COLO829 (cell line): ENCODE results near the gene MRPL9.

Experiments used
- DNase-seq: peaks from one replicate; pipeline ENCODE4 v3.0.0; 2012; ENCODE audit warnings: low spot score

Gene MRPL9

GRCh38 chr1:151710187-151710840, 53.0 kb downstream of the MRPL9 start:
- DNase-seq: peak; percentile 42
